HG03060 (cell line): ENCODE results near the gene SERPINC1.
"Not testable (repeated sequence)": the region's sequence is repeated elsewhere in the genome, so short reads cannot be mapped to it uniquely, and the experiment has no call there.

Experiments used
- ATAC-seq: cut with Tn5 transposase; IDR thresholded peaks from one replicate; pipeline ENCODE4 v1.9.1; 2021; ENCODE audit warnings: low read depth, moderate number of reproducible peaks; ENCODE audit not compliant: unreplicated experiment

Gene SERPINC1

GRCh38 chr1:173917149-173917548 is at the start of gene SERPINC1:
Gene SERPINC1 (minus strand): TSS chr1:173917327. CDS start chr1:173917259, 68 bp downstream.
- ATAC-seq, result no peak

GRCh38 chr1:173965896-173966295 is 48.8 kb upstream of the SERPINC1 start:
- ATAC-seq, result not testable (repeated sequence)

- ATAC-seq, result no peak
Measured at GRCh38 chr1:173963477-173963876, 46.4 kb upstream of the SERPINC1 start.

GRCh38 chr1:173960625-173961024 is 43.5 kb upstream of the SERPINC1 start:
- ATAC-seq, result no peak

GRCh38 chr1:173954179-173954578 is 37.1 kb upstream of the SERPINC1 start:
- no peak for ATAC-seq

GRCh38 chr1:173948594-173948993 is 31.5 kb upstream of the SERPINC1 start:
- no peak for ATAC-seq

GRCh38 chr1:173946380-173946921 is 29.3 kb upstream of the SERPINC1 start:
- no peak for ATAC-seq

GRCh38 chr1:173937062-173937461 is 19.9 kb upstream of the SERPINC1 start:
- ATAC-seq, result no peak

- no peak for ATAC-seq
Measured at GRCh38 chr1:173934440-173934839, 17.3 kb upstream of the SERPINC1 start.

GRCh38 chr1:173930541-173930940 is 13.4 kb upstream of the SERPINC1 start:
- not testable (repeated sequence) for ATAC-seq

- no peak for ATAC-seq
Measured at GRCh38 chr1:173925306-173926242, 8.4 kb upstream of the SERPINC1 start.

- ATAC-seq, result no peak
Measured at GRCh38 chr1:173920861-173921260, 3.7 kb upstream of the SERPINC1 start.

GRCh38 chr1:173917635-173918493 is 737 bp upstream of the SERPINC1 start:
- ATAC-seq, result no peak

GRCh38 chr1:173916667-173917066 is 460 bp downstream of the SERPINC1 start:
- ATAC-seq, result no peak

- no peak for ATAC-seq
Measured at GRCh38 chr1:173915596-173915995, 1.5 kb downstream of the SERPINC1 start.

GRCh38 chr1:173914366-173914871 is 2.7 kb downstream of the SERPINC1 start:
- ATAC-seq, result no peak

GRCh38 chr1:173913111-173913510 is 4.0 kb downstream of the SERPINC1 start:
- ATAC-seq, result no peak

GRCh38 chr1:173903827-173904531 is 13.1 kb downstream of the SERPINC1 start:
- no peak for ATAC-seq

- no peak for ATAC-seq
Measured at GRCh38 chr1:173900992-173901391, 16.1 kb downstream of the SERPINC1 start.

GRCh38 chr1:173900427-173900826 is 16.7 kb downstream of the SERPINC1 start:
- no peak for ATAC-seq
